Left cardiac atrium (tissue), 4 donors: Measurements from ENCODE around the gene C9orf78. TPM values are rescaled to one million over a fixed set of nuclear protein-coding genes. Genes with fewer than 3 reads are reported as not detected.

ENCODE experiments used
- ATAC-seq, 2 donors: fragments of 200-7000 bp; cut with Tn5 transposase; one replicate each; pipeline ENCODE4 v1.9.1; 2020; ENCODE audit warnings: mild to moderate bottlenecking in 2 of 2, moderate library complexity in 2 of 2
- DNase-seq: peaks from one replicate; pipeline ENCODE4 v3.0.0-alpha.2; 2020
- intact Hi-C, 2 donors: fragments of 100-400 bp; cut with DNase I; formaldehyde crosslinking; loops; one replicate each; pipeline versions ENCODE4 v1.14.1 to v1.15.1; 2022 to 2023
- total RNA-seq, 2 donors: library from RNA; stranded (reverse); fragmentation: NEBNext Ultra II Directional; extraction: Animal tissue kit (Norgen Biotek cat#: 25700); gene quantifications; one replicate each; pipeline ENCODE4 v1.2.1, GENCODE V29; 2021
- donor health status: DM: no; HTN: yes; CAD: no.
- donor health status: DM: no; HTN: yes; CAD: no; lungs with severe emphysema.
- donor health status: DM: yes; HTN: yes; CAD: no.
- donor health status: Dilated cardiomyopathy.

Gene C9orf78
- total RNA-seq, 2 donors from 2014 or later: 26.0 to 33.2 TPM

GRCh38 chr9:129850821-129851550 lies 15.9 kb upstream of the C9orf78 start:
- ATAC-seq (no peak), DNase-seq (no peak)
- intact Hi-C loops: no loop called here

DNA sequence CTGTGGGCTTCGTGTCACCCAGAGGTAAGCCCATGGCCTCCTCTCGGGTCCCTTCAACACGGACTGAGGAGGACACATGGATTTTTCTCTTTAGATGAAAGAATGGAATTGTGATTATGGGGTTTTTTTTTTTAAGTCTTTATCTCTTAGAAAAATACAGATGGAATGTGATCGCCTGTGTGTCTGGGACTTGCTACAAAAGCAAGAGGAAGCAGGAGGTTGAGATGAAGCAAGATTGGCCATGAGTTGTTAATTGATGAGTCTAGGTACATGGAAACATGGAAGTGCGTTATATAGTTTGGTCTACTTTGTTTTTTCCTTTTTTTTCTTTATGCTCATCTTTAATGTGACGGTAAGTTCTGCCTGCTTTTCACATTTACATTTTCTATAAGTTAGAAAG lies 14.8 kb upstream of the C9orf78 start:
- intact Hi-C loops: no loop called here
- ATAC-seq (no peak), DNase-seq (no peak)

DNA sequence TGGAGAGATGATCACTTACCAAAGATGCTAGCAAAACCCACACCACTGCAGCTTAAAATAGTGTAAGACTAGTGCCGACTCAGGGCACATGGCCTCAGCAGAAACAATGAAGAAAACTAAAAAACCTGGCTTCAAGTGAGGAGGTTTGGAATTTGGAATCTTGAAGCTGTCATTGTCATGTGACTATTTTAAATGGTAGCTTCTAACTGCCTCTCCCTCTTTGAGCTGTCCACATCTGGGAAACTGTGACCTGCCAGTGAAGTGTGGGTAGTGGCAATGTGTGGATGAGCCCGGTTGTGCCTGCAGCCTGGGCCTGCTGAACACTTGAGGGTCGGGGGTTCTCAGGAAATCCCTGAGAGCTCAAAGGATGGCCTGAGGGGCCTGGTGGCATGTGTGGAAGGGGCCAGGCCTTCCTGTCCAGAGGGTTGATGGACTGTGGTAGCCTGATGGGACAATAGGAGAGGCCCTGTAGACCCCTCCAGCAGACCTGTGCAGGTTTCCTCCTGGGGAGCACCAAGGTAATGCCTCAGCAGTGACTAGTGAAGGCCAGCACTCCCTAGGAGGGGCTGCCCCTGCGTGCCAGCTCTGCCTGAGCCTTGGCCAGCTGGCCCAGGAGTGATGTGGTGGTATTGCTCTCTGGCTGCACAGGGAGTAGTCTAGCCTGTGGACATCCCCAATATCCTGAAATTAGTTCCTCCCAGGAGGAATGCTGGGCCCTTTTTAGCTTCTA lies 13.8 kb upstream of the C9orf78 start:
- no peak for DNase-seq
- intact Hi-C loops: no loop called here
- no peak for ATAC-seq

GRCh38 chr9:129845373-129845772 lies 10.3 kb upstream of the C9orf78 start:
- ATAC-seq: no peak
- no peak for DNase-seq
- intact Hi-C loops: no loop called here

GRCh38 chr9:129841071-129841470 lies 6.0 kb upstream of the C9orf78 start:
- intact Hi-C loops: no loop called here
- ATAC-seq (no peak), DNase-seq (no peak)

- intact Hi-C loops: no loop called here
- DNase-seq (no peak), ATAC-seq (no peak)
Measured at GRCh38 chr9:129840034-129840433, 5.0 kb upstream of the C9orf78 start.

GRCh38 chr9:129839324-129840023 lies 4.4 kb upstream of the C9orf78 start:
- DNase-seq (no peak), ATAC-seq (no peak)
- intact Hi-C loops: no loop called here

DNA sequence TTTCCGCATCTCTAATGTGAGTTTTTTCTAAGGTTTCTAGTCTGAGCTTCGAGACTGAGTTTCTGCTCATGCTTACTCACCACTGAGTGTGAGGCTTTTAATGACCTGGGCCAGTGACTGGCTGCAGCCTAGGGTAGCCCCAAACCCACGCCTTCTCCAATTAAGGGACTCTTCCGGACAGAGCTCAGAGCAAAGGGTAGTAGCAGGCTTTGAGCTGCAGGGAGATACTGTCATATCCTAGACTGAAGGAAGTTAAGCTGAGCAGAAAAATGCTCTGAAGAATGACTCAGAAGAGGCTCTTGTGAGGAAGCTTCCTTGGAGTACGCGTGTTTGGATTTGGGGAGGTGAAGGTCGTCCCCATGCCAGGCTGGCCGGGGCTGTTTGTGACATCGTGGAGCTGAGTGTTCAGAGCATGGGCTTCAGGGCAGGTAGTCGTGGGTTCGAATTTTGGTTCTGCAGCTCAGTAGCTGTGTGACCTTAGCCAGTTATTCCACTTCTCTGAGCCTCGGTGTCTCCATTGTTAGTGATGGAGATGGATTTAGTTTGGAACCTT lies 3.7 kb upstream of the C9orf78 start:
- intact Hi-C loops: no loop called here
- no peak for DNase-seq
- ATAC-seq: no peak

DNA sequence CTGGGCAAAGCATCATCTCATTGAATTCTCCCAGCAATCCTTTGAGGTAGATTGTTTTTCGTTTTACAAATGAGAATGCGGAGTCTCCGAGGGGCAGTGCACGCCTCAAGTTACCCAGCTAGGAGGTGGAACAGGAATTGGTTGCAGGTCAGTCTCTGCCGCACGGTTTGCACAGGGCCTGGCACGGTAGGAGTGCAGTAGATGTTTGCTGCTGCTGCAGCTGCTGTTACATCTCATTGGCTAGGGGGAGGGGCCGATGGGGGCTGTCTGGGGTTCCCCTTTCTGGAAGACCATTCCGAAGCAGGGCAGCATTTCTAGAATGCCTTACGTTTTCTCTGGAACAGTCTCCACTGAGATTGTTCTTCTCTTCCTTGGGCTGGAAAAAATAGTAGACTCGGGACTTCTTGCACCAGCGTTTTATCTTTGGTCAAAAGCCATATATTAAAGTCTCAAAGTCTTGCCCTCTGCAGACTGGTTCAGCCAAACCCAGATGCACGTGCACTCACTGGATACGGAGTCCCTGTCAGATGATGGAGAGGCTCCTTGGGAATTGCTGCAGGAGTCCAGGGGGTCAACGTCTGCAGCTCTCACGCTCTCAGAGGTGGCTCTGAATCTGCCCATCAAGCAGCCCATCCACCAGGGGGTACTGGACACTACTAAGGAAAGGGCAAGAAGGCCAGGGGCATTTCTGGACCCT lies 1.4 kb upstream of the C9orf78 start:
- DNase-seq (no peak), ATAC-seq (no peak)
- intact Hi-C loops: no loop called here

DNA sequence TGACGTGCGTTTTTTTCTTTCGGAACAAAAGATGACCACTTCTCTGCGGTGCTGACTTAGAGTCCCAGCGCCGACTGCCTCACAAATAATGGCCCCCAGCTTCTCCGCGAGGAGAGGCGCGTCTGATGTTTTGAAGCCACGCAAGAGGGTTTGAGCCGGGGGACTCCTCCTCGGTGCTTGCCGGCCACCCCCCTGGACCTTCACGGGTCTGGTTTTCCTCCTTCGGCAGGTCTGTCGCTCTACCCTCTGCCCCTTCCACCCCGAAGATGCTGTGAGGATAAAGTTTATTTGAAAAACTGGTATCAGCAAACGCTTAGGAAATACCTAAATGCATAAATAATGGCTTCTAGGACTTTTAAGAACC lies 767 bp upstream of the C9orf78 start:
- ATAC-seq (peak; percentile 1 to 3), DNase-seq (no peak)
- intact Hi-C loops: no loop called here

GRCh38 chr9:129834489-129835127 lies 467 bp downstream of the C9orf78 start:
- ATAC-seq: peak; percentile 9 to 20
- intact Hi-C loops: no loop called here
- no peak for DNase-seq

DNA sequence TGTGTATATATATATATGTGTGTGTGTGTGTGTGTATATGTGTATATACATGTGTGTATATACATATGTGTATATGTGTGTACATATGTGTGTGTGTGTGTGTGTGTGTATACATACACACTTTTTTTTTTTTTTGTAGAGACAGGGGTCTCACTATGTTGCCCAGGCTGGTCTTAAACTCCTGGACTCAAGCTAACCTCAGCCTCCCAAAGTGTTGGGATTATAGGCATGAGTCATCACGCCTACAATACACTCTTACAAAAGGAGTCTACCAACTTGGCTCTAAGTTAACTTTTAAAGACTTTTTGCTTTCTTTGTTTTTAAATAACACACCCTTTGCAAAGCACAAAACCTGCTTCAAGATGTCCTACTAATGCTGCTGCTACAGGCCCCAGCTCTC lies 2.1 kb downstream of the C9orf78 start:
- intact Hi-C loops: no loop called here
- no peak for ATAC-seq
- no peak for DNase-seq

DNA sequence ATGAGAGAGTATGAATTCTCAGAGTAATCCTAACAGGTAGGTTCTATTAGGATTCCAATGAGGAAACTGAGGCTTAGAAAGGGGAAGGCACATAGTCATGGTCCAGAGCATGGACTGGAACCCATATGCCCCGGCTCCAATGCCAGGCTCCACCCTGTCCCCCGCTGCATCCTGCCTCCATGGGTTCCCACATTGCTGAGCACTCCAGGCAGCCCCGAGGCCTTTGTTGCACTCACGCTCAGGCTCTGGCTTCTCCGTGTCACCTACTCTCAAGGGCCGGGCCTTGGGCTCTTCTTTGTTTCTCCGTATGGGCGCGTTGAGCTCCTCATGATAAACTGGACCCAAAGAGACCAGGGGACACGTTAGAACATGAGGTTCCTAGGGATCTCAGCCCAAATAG lies 6.1 kb downstream of the C9orf78 start:
- intact Hi-C loops: no loop called here
- DNase-seq (no peak), ATAC-seq (no peak)

GRCh38 chr9:129828051-129828450 lies 7.0 kb downstream of the C9orf78 start:
- ATAC-seq (no peak), DNase-seq (no peak)
- intact Hi-C loops: no loop called here

- ATAC-seq: no peak
Measured at GRCh38 chr9:129826759-129827158, 8.3 kb downstream of the C9orf78 start.

DNA sequence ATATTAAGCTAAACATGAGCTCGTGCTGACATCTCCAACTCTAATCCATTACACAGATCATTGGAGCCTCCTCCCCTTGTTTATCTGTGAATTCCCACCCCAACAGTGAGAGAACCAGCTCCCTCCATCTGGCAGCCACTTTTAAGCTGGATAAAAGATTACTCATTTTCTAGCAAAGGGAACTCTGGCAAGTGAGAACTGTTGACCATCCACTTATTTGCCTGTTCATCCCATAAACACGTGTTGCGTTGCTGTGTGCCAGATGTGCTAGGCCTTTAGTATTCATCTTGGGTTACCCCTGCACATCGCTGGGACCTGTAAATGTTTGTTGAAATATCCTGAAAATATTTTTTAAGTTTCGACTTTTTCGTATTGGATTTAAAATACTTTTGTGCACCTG lies 8.7 kb downstream of the C9orf78 start:
- ATAC-seq (no peak), DNase-seq (no peak)
- intact Hi-C loops: no loop called here

More at GRCh38 chr9:129826759-129827158, 8.3 kb downstream of the C9orf78 start:
- DNase-seq: no peak
- intact Hi-C loops: no loop called here

- peak; percentile 95 for DNase-seq
- ATAC-seq: peak; percentile 97 to 98
- intact Hi-C loops: no loop called here
Measured at GRCh38 chr9:129823935-129824601, 11.0 kb downstream of the C9orf78 start, which contains the start of gene TOR1A. TOR1A (minus strand) TSS chr9:129824136; CDS start chr9:129824085, 51 bp downstream.

GRCh38 chr9:129823542-129823934 lies 11.5 kb downstream of the C9orf78 start:
- DNase-seq: no peak
- intact Hi-C loops: no loop called here
- peak; percentile 54 to 60 for ATAC-seq
